DND-41 (cell line): ENCODE data around the gene ZNF367.
A peak's percentile ranks its signal among the peaks of the same experiment; 100 is the strongest.

Source experiments
- ATAC-seq: fragments of 200-7000 bp; cut with Tn5 transposase; 3 replicates; pipeline ENCODE4 v1.9.1; 2021; ENCODE audit warnings: low read depth; ENCODE audit not compliant: insufficient read depth
- DNase-seq: peaks from one replicate; pipeline ENCODE4 v3.0.0-alpha.2; 2020
- H2AFZ ChIP-seq: 2 replicates; pipeline ENCODE4 v1.6.0; 2012; ENCODE audit warnings: low read depth, low read length
- H3K27ac ChIP-seq: 2 replicates; pipeline ENCODE4 v1.5.1; 2012; ENCODE audit warnings: low read length, inconsistent platforms
- H3K27me3 ChIP-seq: fragments of 200-600 bp; sonication (generic); 2 replicates; pipeline ENCODE4 v1.6.0; 2012; ENCODE audit warnings: low read length, mild to moderate bottlenecking, inconsistent platforms; ENCODE audit not compliant: insufficient read depth, poor library complexity
- H3K36me3 ChIP-seq: 2 replicates; pipeline ENCODE4 v1.5.1; 2012; ENCODE audit warnings: low read length, inconsistent platforms; ENCODE audit not compliant: insufficient read depth
- H3K4me1 ChIP-seq: 2 replicates; pipeline ENCODE4 v1.5.1; 2012; ENCODE audit warnings: mild to moderate bottlenecking, low read length; ENCODE audit not compliant: insufficient read depth
- H3K4me2 ChIP-seq: 2 replicates; pipeline ENCODE4 v1.6.0; 2012; ENCODE audit warnings: mild to moderate bottlenecking, moderate library complexity, low read length, inconsistent platforms; ENCODE audit not compliant: insufficient read depth
- H3K4me3 ChIP-seq, 2 experiments: fragments of 200-600 bp in 1 of 2; shearing (Covaris generic) in 1 of 2; 2 replicates each; pipeline ENCODE4 v1.5.1; 2012 to 2016; ENCODE audit warnings: inconsistent platforms in 2 of 2, low read length in 2 of 2, mild to moderate bottlenecking in 2 of 2, low read depth in 1 of 2, moderate library complexity in 1 of 2
- H3K79me2 ChIP-seq: 2 replicates; pipeline ENCODE4 v1.6.0; 2012; ENCODE audit warnings: low read length, inconsistent platforms; ENCODE audit not compliant: insufficient read depth
- H3K9ac ChIP-seq: 2 replicates; pipeline ENCODE4 v1.6.0; 2012; ENCODE audit warnings: low read depth, mild to moderate bottlenecking, inconsistent platforms, low read length, moderate library complexity
- H3K9me3 ChIP-seq: 2 replicates; pipeline ENCODE4 v1.5.1; 2012; ENCODE audit warnings: low read length, moderate library complexity, mild to moderate bottlenecking, inconsistent platforms; ENCODE audit not compliant: insufficient read depth, severe bottlenecking
- H4K20me1 ChIP-seq: 2 replicates; pipeline ENCODE4 v1.6.0; 2012; ENCODE audit warnings: low read length; ENCODE audit not compliant: insufficient read depth
- EZH2 ChIP-seq: IDR thresholded peaks from 3 replicates; pipeline ENCODE4 v1.6.1; 2012; ENCODE audit warnings: borderline replicate concordance, low read depth, mild to moderate bottlenecking, moderate library complexity, low read length, inconsistent platforms; ENCODE audit not compliant: severe bottlenecking
- TF ChIP-seq, protein P1 (sequence below): IDR thresholded peaks from 2 replicates; pipeline ENCODE4 v1.5.1; 2012; ENCODE audit warnings: borderline replicate concordance, low read length, moderate library complexity, mild to moderate bottlenecking; ENCODE audit not compliant: poor library complexity, severe bottlenecking; ENCODE audit errors: extremely low read depth

ZNF367 gene

DNA sequence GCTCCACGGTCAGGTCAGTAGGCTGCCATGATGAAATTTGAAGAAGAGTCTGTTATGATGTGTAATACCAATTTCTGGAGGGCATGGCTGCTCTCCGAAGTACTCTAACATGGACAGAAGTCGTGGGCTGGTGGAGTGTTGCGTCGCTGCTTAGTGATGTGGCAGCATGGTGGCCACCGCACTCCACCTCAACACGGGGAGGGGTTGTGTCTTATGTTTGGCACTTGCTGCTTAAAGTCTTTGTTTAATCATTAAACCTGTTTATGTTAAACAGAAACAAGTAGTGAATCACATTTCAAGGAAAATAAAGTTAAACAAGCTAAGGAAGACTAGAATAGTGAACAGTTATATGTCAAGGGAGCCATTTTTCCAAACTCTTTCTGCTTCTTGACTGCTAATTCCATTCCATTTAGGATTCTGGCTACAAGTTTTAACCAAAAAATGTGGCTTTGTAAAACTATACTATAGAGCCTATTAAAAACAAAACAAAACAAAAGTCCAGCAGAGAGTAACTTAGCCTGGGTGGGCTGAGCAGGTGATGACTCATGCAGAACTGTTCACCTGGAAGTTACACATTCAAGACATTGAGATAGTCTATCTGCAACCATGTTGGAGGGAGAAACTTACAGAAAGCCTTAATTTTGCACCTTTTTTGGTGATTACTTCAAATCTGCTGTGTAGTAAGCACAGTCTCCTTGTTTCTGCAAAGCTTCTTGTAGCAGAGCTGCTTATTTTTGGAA, 41.3 kb upstream of the ZNF367 start:
- ATAC-seq = no peak
- no peak overlapping the region for H3K4me3 ChIP-seq
- TF ChIP-seq, protein P1, sequence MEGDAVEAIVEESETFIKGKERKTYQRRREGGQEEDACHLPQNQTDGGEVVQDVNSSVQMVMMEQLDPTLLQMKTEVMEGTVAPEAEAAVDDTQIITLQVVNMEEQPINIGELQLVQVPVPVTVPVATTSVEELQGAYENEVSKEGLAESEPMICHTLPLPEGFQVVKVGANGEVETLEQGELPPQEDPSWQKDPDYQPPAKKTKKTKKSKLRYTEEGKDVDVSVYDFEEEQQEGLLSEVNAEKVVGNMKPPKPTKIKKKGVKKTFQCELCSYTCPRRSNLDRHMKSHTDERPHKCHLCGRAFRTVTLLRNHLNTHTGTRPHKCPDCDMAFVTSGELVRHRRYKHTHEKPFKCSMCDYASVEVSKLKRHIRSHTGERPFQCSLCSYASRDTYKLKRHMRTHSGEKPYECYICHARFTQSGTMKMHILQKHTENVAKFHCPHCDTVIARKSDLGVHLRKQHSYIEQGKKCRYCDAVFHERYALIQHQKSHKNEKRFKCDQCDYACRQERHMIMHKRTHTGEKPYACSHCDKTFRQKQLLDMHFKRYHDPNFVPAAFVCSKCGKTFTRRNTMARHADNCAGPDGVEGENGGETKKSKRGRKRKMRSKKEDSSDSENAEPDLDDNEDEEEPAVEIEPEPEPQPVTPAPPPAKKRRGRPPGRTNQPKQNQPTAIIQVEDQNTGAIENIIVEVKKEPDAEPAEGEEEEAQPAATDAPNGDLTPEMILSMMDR = no peak
- TF ChIP-seq EZH2 = no peak
- no peak overlapping the region for H3K9ac ChIP-seq
- H2AFZ ChIP-seq = no peak overlapping the region
- H3K4me2 ChIP-seq = no peak overlapping the region
- no peaks in the 10 kb centered on the region for H3K36me3 ChIP-seq
- no peaks in the 10 kb centered on the region for H3K4me1 ChIP-seq
- no peak for DNase-seq
- no peaks in the 10 kb centered on the region for H3K9me3 ChIP-seq
- H3K27ac ChIP-seq = no peak overlapping the region
- H3K27me3 ChIP-seq = no peaks in the 10 kb centered on the region
- no peaks in the 10 kb centered on the region for H4K20me1 ChIP-seq
- no peaks in the 10 kb centered on the region for H3K79me2 ChIP-seq

DNA sequence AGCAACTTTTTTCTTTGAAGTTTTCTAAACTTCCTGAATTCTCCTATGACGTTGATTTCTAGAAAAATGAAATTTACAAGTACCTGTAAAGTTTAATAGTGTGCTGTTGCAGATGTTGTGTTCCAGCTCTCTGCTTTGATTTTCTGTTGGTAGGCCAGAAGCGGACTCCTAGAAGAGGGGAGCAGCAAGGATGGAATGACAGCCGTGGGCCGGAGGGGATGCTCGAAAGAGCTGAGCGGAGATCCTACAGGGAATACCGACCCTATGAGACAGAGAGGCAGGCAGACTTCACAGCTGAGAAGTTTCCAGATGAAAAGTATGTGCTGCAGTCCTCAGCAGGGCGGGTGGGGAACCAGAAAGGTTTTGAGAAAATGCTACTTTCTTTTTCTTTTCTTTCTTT, 40.1 kb upstream of the ZNF367 start:
- H3K4me1 ChIP-seq = no peaks in the 10 kb centered on the region
- DNase-seq (no peak), ATAC-seq (no peak)
- H3K4me3 ChIP-seq = no peak overlapping the region
- H3K27me3 ChIP-seq = no peaks in the 10 kb centered on the region
- H3K4me2 ChIP-seq = no peak overlapping the region
- TF ChIP-seq, protein P1 = no peak
- no peaks in the 10 kb centered on the region for H3K36me3 ChIP-seq
- H2AFZ ChIP-seq = no peak overlapping the region
- no peak overlapping the region for H3K9ac ChIP-seq
- H3K79me2 ChIP-seq = no peaks in the 10 kb centered on the region
- H3K9me3 ChIP-seq = no peaks in the 10 kb centered on the region
- no peak overlapping the region for H3K27ac ChIP-seq
- no peaks in the 10 kb centered on the region for H4K20me1 ChIP-seq

DNA sequence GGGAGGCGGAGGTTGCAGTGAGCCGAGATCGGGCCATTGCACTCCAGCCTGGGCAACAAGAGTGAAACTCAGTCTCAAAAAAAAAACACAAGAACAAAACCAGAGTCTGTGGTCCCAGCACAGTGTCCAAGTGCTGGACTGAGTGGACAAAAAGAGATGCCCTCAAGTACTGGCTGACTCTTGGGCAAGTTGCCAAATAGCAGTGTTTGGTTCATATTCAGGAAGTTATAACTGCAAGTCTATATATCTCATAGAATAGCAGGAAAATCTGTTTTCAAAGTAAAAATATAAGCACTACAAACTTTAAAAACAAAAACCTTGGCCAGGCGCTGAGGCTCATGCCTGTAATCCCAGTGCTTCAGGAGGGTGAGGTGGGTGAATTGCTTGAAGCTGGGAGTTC, 39.1 kb upstream of the ZNF367 start:
- DNase-seq (no peak), ATAC-seq (no peak)
- Histone ChIP-seq H3K9ac (no peak overlapping the region), H3K27me3 (no peaks in the 10 kb centered on the region), H2AFZ (no peak overlapping the region), H3K36me3 (no peaks in the 10 kb centered on the region), H3K79me2 (no peaks in the 10 kb centered on the region), H3K4me3 (no peak overlapping the region), H3K9me3 (no peaks in the 10 kb centered on the region), H3K27ac (no peak overlapping the region), H3K4me1 (no peaks in the 10 kb centered on the region), H3K4me2 (no peak overlapping the region), H4K20me1 (no peaks in the 10 kb centered on the region)
- no peak for TF ChIP-seq EZH2
- TF ChIP-seq, protein P1 = no peak

DNA sequence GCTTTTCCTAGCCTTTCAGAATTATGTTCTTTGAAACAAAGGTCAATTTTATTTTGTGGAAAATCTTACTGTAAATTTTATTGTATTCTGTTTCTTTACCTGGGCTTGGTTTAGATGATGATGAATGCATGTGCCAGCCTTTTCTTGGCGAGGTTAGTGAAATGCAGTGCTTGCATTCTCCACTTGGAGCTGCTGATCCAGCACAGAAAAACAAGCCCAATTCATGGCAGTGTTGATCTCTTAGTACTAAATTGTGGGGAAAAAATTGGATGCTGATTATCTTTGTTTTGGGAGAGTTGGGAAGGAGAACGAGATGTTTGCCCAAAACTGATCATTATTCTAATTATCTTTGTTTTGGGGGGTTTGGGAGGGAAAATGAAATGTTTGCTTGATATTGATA, 35.5 kb upstream of the ZNF367 start:
- no peaks in the 10 kb centered on the region for H3K36me3 ChIP-seq
- no peaks in the 10 kb centered on the region for H3K79me2 ChIP-seq

More for the DNA sequence above, 35.5 kb upstream of the ZNF367 start:
- Histone ChIP-seq H4K20me1 (no peaks in the 10 kb centered on the region), H3K9ac (no peak overlapping the region), H3K9me3 (no peaks in the 10 kb centered on the region), H2AFZ (no peak overlapping the region), H3K4me1 (peaks cover 21% of the 10 kb centered on the region), H3K27me3 (no peaks in the 10 kb centered on the region), H3K4me2 (no peak overlapping the region), H3K27ac (no peak overlapping the region), H3K4me3 (no peak overlapping the region)
- ATAC-seq = no peak
- DNase-seq = no peak
- TF ChIP-seq EZH2 = no peak
- TF ChIP-seq, protein P1 = peak; percentile 20
